ENCODE data around the gene DPY19L1.
"Not testable (repeated sequence)": the region's sequence is repeated elsewhere in the genome, so short reads cannot be mapped to it uniquely, and the experiment has no call there.

The DPY19L1 gene

GRCh38 chr7:35037211-35037525 is at the start of gene DPY19L1:
Gene DPY19L1, minus strand, starts transcription at chr7:35037485. Its CDS starts 91 bp downstream, at chr7:35037394.
- DNase-seq, result no peak

- DNase-seq, result not testable (repeated sequence)
Observed at GRCh38 chr7:35079517-35079916, 42.2 kb upstream of the DPY19L1 start.

GRCh38 chr7:35074008-35074407 is 36.7 kb upstream of the DPY19L1 start:
- not testable (repeated sequence) for DNase-seq

GRCh38 chr7:35072950-35073827 is 35.9 kb upstream of the DPY19L1 start:
- peak; percentile 55 for DNase-seq

GRCh38 chr7:35069084-35069483 is 31.8 kb upstream of the DPY19L1 start:
- DNase-seq, result not testable (repeated sequence)

GRCh38 chr7:35065382-35065781 is 28.1 kb upstream of the DPY19L1 start:
- DNase-seq, result not testable (repeated sequence)

- not testable (repeated sequence) for DNase-seq
Observed at GRCh38 chr7:35058571-35058970, 21.3 kb upstream of the DPY19L1 start.

- not testable (repeated sequence) for DNase-seq
Observed at GRCh38 chr7:35057505-35058451, 20.5 kb upstream of the DPY19L1 start.

GRCh38 chr7:35055733-35056132 is 18.4 kb upstream of the DPY19L1 start:
- DNase-seq, result peak; percentile 3

- not testable (repeated sequence) for DNase-seq
Observed at GRCh38 chr7:35053488-35054175, 16.3 kb upstream of the DPY19L1 start.

GRCh38 chr7:35048390-35048789 is 11.1 kb upstream of the DPY19L1 start:
- not testable (repeated sequence) for DNase-seq

GRCh38 chr7:35047912-35048305 is 10.6 kb upstream of the DPY19L1 start:
- not testable (repeated sequence) for DNase-seq

- not testable (repeated sequence) for DNase-seq
Observed at GRCh38 chr7:35047263-35047911, 10.1 kb upstream of the DPY19L1 start.

GRCh38 chr7:35043301-35043700 is 6.0 kb upstream of the DPY19L1 start:
- not testable (repeated sequence) for DNase-seq

GRCh38 chr7:35040906-35041305 is 3.6 kb upstream of the DPY19L1 start:
- no peak for DNase-seq

- no peak for DNase-seq
Observed at GRCh38 chr7:35039343-35039742, 2.1 kb upstream of the DPY19L1 start.

- no peak for DNase-seq
Observed at GRCh38 chr7:35038354-35038753, 1.1 kb upstream of the DPY19L1 start.

GRCh38 chr7:35037526-35038341 is 449 bp upstream of the DPY19L1 start:
- DNase-seq, result peak; percentile 90

- DNase-seq, result peak; percentile 55
Observed at GRCh38 chr7:35036361-35037171, 719 bp downstream of the DPY19L1 start.

- peak; percentile 27 for DNase-seq
Observed at GRCh38 chr7:35035511-35035961, 1.7 kb downstream of the DPY19L1 start.

Data from NCI-H1105 treated with DMSO at 0.1 percent for 48 hours (cell line).